Spinal cord (tissue), 10 donors: ENCODE data around the gene MYO1B. TPM values are rescaled to one million over a fixed set of nuclear protein-coding genes. Genes with fewer than 3 reads are reported as not detected.

Experiments used
- DNase-seq, 6 donors: peaks; one replicate each; pipeline versions ENCODE4 v3.0.0 to v3.0.0-alpha.2; 2013 to 2015; ENCODE audit warnings: low spot score in 6 of 6, low read depth in 4 of 6
- H3K27ac ChIP-seq: one replicate; pipeline ENCODE4 v1.5.1; 2013; ENCODE audit warnings: low read depth, low read length, control low read depth
- H3K27me3 ChIP-seq: one replicate; pipeline ENCODE4 v1.6.1; 2013; ENCODE audit warnings: low read length; ENCODE audit not compliant: control insufficient read depth, insufficient read depth
- H3K36me3 ChIP-seq: one replicate; pipeline ENCODE4 v1.6.1; 2013; ENCODE audit warnings: low read length; ENCODE audit not compliant: control insufficient read depth, insufficient read depth
- H3K4me1 ChIP-seq: one replicate; pipeline ENCODE4 v1.6.1; 2013; ENCODE audit warnings: low read length; ENCODE audit not compliant: control insufficient read depth, insufficient read depth
- H3K4me3 ChIP-seq: one replicate; pipeline ENCODE4 v1.5.1; 2013; ENCODE audit warnings: low read depth, low read length, control low read depth
- H3K9me3 ChIP-seq: one replicate; pipeline ENCODE4 v1.6.1; 2013; ENCODE audit warnings: low read length; ENCODE audit not compliant: control insufficient read depth, insufficient read depth
- WGBS: methylation state at CpG from one replicate; pipeline ENCODE4 v1.1.5; 2013; ENCODE audit warnings: missing lambda C conversion rate; ENCODE audit not compliant: insufficient coverage; 5-methylcytosine and 5-hydroxymethylcytosine counted together
- polyA plus RNA-seq, 2 donors: library from polyadenylated mRNA; unstranded; fragments of 120-200 nt; gene quantifications; one replicate each; pipeline ENCODE4 v1.2.1, GENCODE V29; 2013; ENCODE audit not compliant: insufficient read length in 2 of 2
- total RNA-seq, 2 donors: library from RNA; depleted of rRNA in 1 of 2; stranded (reverse); fragments of 120-200 nt in 1 of 2; fragments of >200 nt in 1 of 2; gene quantifications; one replicate each; pipeline versions ENCODE4 v1.2.3 to v1.2.4, GENCODE V29; 2013 to 2014
- donor health status: healthy.

Gene MYO1B
- total and polyA plus RNA-seq, 4 donors, result 33.5 to 67.6 (median 54.5) TPM

DNA sequence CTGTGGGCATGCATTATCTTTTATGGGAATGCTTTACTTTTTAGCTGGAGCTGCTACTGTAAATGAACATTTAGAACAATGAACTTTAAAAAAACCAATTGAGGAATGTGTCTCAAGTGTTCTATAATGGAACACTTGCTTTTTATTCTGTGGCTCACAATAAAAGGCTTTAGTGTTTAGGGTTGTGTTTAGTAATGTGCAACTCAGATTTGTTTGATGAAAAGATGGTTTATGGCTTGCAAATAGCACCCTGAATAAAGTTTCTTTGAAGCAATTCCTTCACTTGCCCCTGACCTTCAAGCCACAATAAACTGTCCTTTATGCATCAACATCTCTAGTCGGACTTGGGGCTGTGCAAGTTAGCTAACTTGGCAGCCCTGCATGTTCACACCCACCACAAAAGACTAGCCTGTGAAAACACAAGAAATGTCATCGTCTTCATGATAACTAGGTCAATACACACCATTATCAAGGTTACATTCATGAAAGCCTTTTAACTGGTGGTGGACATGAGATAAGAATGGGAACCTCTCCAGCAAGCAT lies 98.7 kb downstream of the MYO1B start:
- Histone ChIP-seq H3K36me3 (no peaks in the 10 kb centered on the region), H3K9me3 (no peaks in the 10 kb centered on the region), H3K27ac (peak overlapping the region; percentile 48), H3K4me3 (no peak overlapping the region), H3K4me1 (no peaks in the 10 kb centered on the region), H3K27me3 (no peaks in the 10 kb centered on the region)
- 40% methylated on average over 1 of the region's 2 CpGs for WGBS
- peak in 1 of 6 donors; percentile 4 for DNase-seq

DNA sequence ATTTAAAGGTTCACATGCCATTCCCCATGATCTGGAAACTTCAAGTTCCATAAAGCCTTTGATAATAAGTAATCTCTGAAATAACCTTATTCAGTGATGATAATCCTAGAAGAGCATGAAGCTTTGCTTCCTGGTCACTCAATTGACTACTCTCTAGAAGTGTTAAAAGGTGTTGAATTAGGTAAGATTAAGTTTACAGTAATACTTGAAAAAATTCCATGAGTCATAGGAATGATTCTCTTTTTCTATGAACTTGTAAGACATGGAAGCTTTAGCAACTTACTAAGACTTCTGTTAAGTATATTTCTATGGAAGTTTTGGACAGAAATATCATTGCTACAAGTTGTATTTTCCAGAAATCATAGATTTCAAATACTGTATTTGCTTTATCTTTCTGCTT lies 100.6 kb downstream of the MYO1B start:
- no peaks in the 10 kb centered on the region for H3K9me3 ChIP-seq
- H3K4me1 ChIP-seq, result no peaks in the 10 kb centered on the region
- no peaks in the 10 kb centered on the region for H3K36me3 ChIP-seq
- H3K27me3 ChIP-seq, result no peaks in the 10 kb centered on the region
- H3K27ac ChIP-seq, result no peak overlapping the region
- no peak overlapping the region for H3K4me3 ChIP-seq
- DNase-seq, result no peak

DNA sequence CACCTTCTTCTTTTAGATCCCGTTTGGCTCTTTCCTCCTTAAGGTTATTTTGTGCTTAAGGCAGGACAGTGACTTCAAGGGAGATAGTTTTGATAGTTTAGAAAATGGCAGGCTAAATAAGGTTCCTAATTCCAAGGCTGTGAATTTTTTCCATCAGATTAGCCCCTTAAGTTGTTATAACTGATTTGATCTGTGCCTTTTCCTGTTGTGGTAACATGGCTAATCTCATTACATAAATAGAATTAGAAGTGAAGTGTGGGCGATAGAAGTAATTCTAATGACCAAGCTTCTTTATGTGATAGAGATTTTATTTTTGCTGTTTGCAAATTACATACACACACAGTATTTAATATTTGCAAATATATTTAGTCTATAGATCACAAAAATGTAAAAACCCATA lies 102.0 kb downstream of the MYO1B start:
- Histone ChIP-seq H3K4me3 (no peak overlapping the region), H3K36me3 (no peaks in the 10 kb centered on the region), H3K9me3 (no peaks in the 10 kb centered on the region), H3K4me1 (no peaks in the 10 kb centered on the region), H3K27ac (no peak overlapping the region), H3K27me3 (no peaks in the 10 kb centered on the region)
- no CpG with 5 or more reads among the region's 2 CpGs for WGBS
- DNase-seq, result no peak

DNA sequence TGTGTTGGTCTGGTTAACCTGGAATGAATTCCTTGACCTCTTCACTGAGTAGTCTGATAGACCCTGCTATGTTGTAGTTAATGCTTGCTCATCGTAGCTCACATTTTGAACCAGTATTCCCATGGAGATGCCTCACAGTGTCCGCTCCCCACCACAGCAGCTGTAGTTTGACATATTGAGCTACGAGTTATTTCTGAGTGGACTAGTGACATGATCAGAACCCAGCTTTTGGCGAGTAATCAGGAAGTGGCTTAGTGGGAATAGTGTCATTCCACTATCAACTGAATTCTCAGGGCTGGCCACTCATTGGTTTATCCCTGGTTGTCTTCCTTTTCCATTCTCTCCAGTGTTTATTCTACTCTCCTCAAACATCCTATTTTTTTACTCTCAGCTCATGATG lies 102.7 kb downstream of the MYO1B start:
- H3K9me3 ChIP-seq, result no peaks in the 10 kb centered on the region
- H3K4me1 ChIP-seq, result no peaks in the 10 kb centered on the region
- no peak for DNase-seq
- H3K27me3 ChIP-seq, result no peaks in the 10 kb centered on the region
- H3K4me3 ChIP-seq, result no peak overlapping the region
- WGBS, result 95% methylated on average over 4 of the region's 4 CpGs
- no peak overlapping the region for H3K27ac ChIP-seq
- H3K36me3 ChIP-seq, result no peaks in the 10 kb centered on the region

DNA sequence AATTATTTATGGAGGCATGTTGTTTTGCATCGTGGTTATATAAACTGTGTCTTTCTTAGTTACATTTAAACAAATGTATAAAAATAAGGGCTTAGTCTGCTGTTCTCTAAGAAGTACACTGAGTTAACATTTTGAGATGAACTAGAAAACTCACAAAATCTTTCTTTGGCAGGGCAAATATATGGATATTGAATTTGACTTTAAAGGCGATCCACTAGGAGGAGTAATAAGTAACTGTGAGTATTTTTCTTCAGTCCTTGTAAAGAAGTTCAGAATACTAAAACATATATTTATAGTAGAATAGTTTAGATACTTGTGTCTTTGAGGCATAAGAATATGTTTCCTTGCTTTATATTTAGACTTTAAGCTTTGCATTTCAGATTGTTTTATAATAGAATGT lies 104.8 kb downstream of the MYO1B start:
- H3K4me3 ChIP-seq, result no peak overlapping the region
- H3K36me3 ChIP-seq, result no peaks in the 10 kb centered on the region
- H3K27ac ChIP-seq, result no peak overlapping the region
- no CpG with 5 or more reads among the region's 2 CpGs for WGBS
- H3K27me3 ChIP-seq, result no peaks in the 10 kb centered on the region
- no peaks in the 10 kb centered on the region for H3K4me1 ChIP-seq
- DNase-seq, result peak in 1 of 6 donors; percentile 38
- no peaks in the 10 kb centered on the region for H3K9me3 ChIP-seq

DNA sequence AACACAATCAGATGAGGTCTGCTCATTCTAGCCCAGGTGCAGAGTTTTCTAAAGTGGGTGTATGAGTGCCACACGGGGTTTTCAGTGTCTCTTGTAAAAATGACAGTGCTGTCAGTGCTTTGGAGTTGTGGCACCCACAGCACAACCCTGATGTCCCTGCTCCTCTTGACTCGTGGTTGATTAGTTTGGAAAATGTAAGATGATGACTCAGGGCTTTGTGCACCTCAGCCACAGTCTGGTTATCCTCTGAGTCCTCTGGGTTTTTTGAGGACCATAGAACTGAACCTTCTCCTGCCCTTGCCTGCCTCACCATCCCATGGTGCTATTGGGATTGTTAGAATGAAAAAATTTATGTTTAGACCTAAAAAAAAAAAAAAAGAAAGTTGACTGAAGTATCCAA lies 105.6 kb downstream of the MYO1B start:
- DNase-seq, result no peak
- Histone ChIP-seq H3K9me3 (no peaks in the 10 kb centered on the region), H3K27me3 (no peaks in the 10 kb centered on the region), H3K4me1 (no peaks in the 10 kb centered on the region), H3K4me3 (no peak overlapping the region), H3K27ac (no peak overlapping the region), H3K36me3 (no peaks in the 10 kb centered on the region)
- no CpG with 5 or more reads among the region's 2 CpGs for WGBS

DNA sequence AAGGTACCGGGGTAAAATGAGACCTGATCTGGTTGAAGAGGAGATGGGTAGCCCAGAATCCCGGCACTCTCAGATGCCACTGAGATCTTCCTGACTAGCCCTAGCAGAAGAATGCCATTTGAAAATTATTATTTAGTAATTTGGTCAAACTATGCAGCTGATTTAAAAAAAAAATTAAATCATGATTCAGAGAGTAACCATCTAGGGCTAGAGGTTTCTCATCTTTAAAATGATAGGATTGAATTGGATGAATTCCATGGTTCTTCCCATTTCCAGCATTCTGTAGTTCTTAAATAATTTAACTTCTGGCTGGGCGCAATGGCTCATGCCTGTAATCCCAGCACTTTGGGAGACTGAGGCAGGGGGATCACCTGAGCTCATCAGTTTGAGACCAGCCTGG lies 106.1 kb downstream of the MYO1B start:
- DNase-seq, result no peak
- Histone ChIP-seq H3K4me1 (no peaks in the 10 kb centered on the region), H3K4me3 (no peak overlapping the region), H3K27ac (no peak overlapping the region), H3K36me3 (no peaks in the 10 kb centered on the region), H3K9me3 (no peaks in the 10 kb centered on the region), H3K27me3 (no peaks in the 10 kb centered on the region)
- 100% methylated on average over 2 of the region's 3 CpGs for WGBS

DNA sequence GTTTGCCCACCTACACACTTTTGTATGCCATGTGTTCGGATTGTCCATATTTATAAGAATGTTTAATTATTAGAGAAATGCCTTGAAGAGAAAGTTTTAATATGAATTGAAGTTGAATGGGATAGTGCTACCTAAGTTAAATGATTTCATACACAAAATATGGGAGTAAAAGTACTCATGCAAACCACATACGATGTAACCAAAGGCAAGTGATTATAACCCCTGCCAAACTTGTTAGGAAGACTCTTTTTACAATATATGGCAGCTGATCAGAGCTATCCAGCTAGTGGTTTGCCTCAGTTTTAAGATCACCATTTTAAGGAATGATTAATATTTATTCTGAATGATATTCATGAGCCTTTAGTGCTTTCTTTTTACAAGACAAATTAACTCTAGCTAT lies 106.7 kb downstream of the MYO1B start:
- Histone ChIP-seq H3K9me3 (no peaks in the 10 kb centered on the region), H3K27me3 (no peaks in the 10 kb centered on the region), H3K4me3 (no peak overlapping the region), H3K4me1 (no peaks in the 10 kb centered on the region), H3K36me3 (no peaks in the 10 kb centered on the region), H3K27ac (no peak overlapping the region)
- WGBS, result no CpG with 5 or more reads among the region's 2 CpGs
- DNase-seq, result no peak

DNA sequence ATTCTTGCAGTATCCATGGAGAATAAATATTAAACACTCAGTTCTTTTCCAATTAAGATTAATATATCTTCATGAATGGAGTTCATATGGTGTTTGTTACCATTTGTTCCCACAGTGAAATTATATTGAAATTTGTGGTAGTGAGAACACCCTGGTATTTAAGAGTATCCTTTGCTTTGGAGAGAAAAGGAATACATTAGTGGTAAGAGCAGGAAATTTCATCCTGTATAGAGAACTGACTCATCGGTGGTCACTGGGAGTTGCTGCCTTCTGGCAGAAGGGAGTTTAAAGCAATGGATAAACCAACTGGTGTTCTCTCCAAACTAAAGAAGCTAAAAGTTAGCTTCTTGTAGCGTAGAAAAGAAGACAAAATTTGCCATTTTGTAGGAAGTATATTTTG lies 107.3 kb downstream of the MYO1B start:
- WGBS, result 100% methylated on average over 2 of the region's 2 CpGs
- no peaks in the 10 kb centered on the region for H3K4me1 ChIP-seq
- H3K4me3 ChIP-seq, result no peak overlapping the region
- no peaks in the 10 kb centered on the region for H3K36me3 ChIP-seq
- no peak overlapping the region for H3K27ac ChIP-seq
- no peaks in the 10 kb centered on the region for H3K27me3 ChIP-seq
- H3K9me3 ChIP-seq, result no peaks in the 10 kb centered on the region
- DNase-seq, result no peak

DNA sequence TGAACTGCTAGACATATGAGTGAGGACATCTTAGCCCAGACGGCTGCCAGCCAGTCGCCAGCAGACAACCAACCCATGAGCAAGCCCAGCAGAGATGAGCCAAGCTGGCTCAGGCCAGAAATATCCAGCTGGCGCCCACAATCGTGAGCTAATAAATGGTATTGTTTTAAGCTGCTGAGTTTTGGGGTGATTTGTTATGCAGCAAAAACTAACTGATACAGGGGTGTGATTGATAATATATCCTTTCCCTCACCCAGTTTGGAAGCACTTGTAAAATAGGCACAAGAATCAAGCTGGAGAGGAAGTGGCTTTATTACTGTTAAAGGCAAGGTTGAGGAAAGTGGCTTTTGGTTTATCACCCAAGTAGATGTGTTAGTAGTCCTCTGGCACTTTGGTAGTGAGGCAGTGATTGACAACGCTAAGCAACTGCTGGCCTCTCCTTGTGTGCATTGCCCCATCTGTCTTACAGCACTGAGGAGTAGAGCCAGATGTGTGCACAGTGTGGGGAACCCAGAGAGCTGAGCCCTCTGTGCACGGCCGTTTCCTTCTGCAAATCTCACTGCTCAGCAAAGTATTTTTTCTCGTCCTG lies 110.1 kb downstream of the MYO1B start:
- Histone ChIP-seq H3K4me3 (no peak overlapping the region), H3K9me3 (no peaks in the 10 kb centered on the region), H3K4me1 (no peaks in the 10 kb centered on the region), H3K27ac (no peak overlapping the region), H3K27me3 (no peaks in the 10 kb centered on the region), H3K36me3 (no peaks in the 10 kb centered on the region)
- DNase-seq, result no peak
- 98% methylated on average over 4 of the region's 8 CpGs for WGBS
